Measurements from ENCODE around the gene GLT1D1.

GRCh38 chr12:128992550-128992949 lies 139.3 kb downstream of the GLT1D1 start:
- TF ChIP-seq POLR2A (IDR thresholded peaks at IDR 0.05) (no peak), CTCF (IDR thresholded peaks at IDR 0.05 in 4 of 5, conservative IDR thresholded peaks at IDR 0.05 in 1 of 5) (no peak)

Measured in gastrocnemius medialis (tissue), 4 donors.